PC-9 (cell line): ENCODE results near the gene KMT2A. TPM values are rescaled to one million over a fixed set of nuclear protein-coding genes. Genes with fewer than 3 reads are reported as not detected.

Experiments
- BruUV-seq: library from RNA; stranded (reverse); fragments of 400-500 nt; replicated peaks from 2 replicates; lab custom pipeline; 2021; lab: Mats Ljungman, UMichigan
- CTCF ChIA-PET: fragments of 300-600 bp; sonication (Branson Sonifier 250); formaldehyde crosslinking; loops from one replicate; lab custom pipeline; 2022; ENCODE audit warnings: antibody characterized with exemption; lab: Charles Lee
- POLR2A ChIA-PET: fragments of 300-600 bp; sonication (Branson Sonifier 250); formaldehyde crosslinking; loops from one replicate; lab custom pipeline; 2022; ENCODE audit warnings: antibody characterized with exemption; ENCODE audit not compliant: unreplicated experiment; lab: Charles Lee
- DNase-seq, 2 experiments: peaks; one replicate each; pipeline versions ENCODE4 v3.0.0 to v3.0.0-alpha.2; 2015 to 2022; ENCODE audit warnings: mixed read lengths in 1 of 2
- H2AFZ ChIP-seq: fragments of 200-600 bp; sonication (generic); 2 replicates; pipeline ENCODE4 v1.8.1; 2017; ENCODE audit warnings: antibody characterized with exemption
- H3F3A ChIP-seq: fragments of 200-600 bp; sonication (generic); 2 replicates; pipeline ENCODE4 v1.8.1; 2017; ENCODE audit warnings: antibody characterized with exemption, mild to moderate bottlenecking, low read depth; ENCODE audit not compliant: insufficient read depth
- H3K27ac ChIP-seq: fragments of 200-600 bp; sonication (generic); 2 replicates; pipeline ENCODE4 v1.6.1; 2016; ENCODE audit warnings: mixed run types
- H3K27me3 ChIP-seq: fragments of 200-600 bp; sonication (generic); 2 replicates; pipeline ENCODE4 v1.6.1; 2016; ENCODE audit warnings: low read depth, mixed run types; ENCODE audit not compliant: insufficient read depth
- H3K36me3 ChIP-seq: fragments of 200-600 bp; sonication (generic); 2 replicates; pipeline ENCODE4 v1.6.1; 2016; ENCODE audit warnings: low read depth, mixed run types
- H3K4me1 ChIP-seq: fragments of 200-600 bp; sonication (generic); replicated peaks from 2 replicates; pipeline ENCODE4 v1.6.1; 2016; ENCODE audit warnings: mixed run types; ENCODE audit not compliant: insufficient read depth
- H3K4me2 ChIP-seq: fragments of 200-600 bp; sonication (generic); 2 replicates; pipeline ENCODE4 v1.6.1; 2017; ENCODE audit warnings: mixed run types
- H3K4me3 ChIP-seq: fragments of 200-600 bp; sonication (generic); 2 replicates; pipeline ENCODE4 v1.6.1; 2016; ENCODE audit warnings: mixed run types
- H3K79me2 ChIP-seq: fragments of 200-600 bp; sonication (generic); 2 replicates; pipeline ENCODE4 v1.6.1; 2017; ENCODE audit warnings: low read depth, mixed run types
- H3K9me2 ChIP-seq: fragments of 200-600 bp; sonication (generic); 2 replicates; pipeline ENCODE4 v1.8.1; 2017; ENCODE audit warnings: mild to moderate bottlenecking; ENCODE audit not compliant: insufficient read depth
- H3K9me3 ChIP-seq: fragments of 200-600 bp; sonication (generic); 2 replicates; pipeline ENCODE4 v1.8.1; 2016; ENCODE audit warnings: low read depth; ENCODE audit not compliant: insufficient read depth
- H4K20me1 ChIP-seq: fragments of 200-600 bp; sonication (generic); 2 replicates; pipeline ENCODE4 v1.8.1; 2017; ENCODE audit not compliant: insufficient read depth
- CTCF ChIP-seq: fragments of 200-600 bp; sonication (generic); conservative IDR thresholded peaks from 2 replicates; pipeline ENCODE4 v1.6.1; 2017; ENCODE audit warnings: mixed run types, antibody characterized with exemption, mild to moderate bottlenecking, moderate library complexity
- EZH2 ChIP-seq: fragments of 200-600 bp; sonication (generic); IDR thresholded peaks from 2 replicates; pipeline ENCODE4 v1.8.0; 2017; ENCODE audit warnings: antibody characterized with exemption, low read depth
- intact Hi-C: fragments of 100-400 bp; cut with micrococcal nuclease; formaldehyde crosslinking; loops from one replicate; pipeline ENCODE4 v1.10.0; 2022; ENCODE audit not compliant: unreplicated experiment
- total RNA-seq: library from RNA; stranded (reverse); gene quantifications from 2 replicates; pipeline ENCODE4 v1.2.3, GENCODE V29; 2021

KMT2A gene
- total RNA-seq, 1 experiment from 2014 or later, result 80.3 TPM

- Histone ChIP-seq H2AFZ (no peak overlapping the region), H4K20me1 (no peaks in the 10 kb centered on the region), H3K4me2 (no peak overlapping the region), H3F3A (peaks cover 20% of the 10 kb centered on the region; the same call in 1 of the 2 replicates), H3K9me3 (no peaks in the 10 kb centered on the region), H3K27me3 (no peaks in the 10 kb centered on the region), H3K9me2 (no peaks in the 10 kb centered on the region), H3K79me2 (no peaks in the 10 kb centered on the region), H3K4me3 (no peak overlapping the region), H3K4me1 (peaks cover 9% of the 10 kb centered on the region), H3K27ac (no peak overlapping the region), H3K36me3 (no peaks in the 10 kb centered on the region)
- no peak for DNase-seq
- ChIA-PET POLR2A (no interaction called here), CTCF (interaction anchor here (0.8 kb wide), 1 partner anchor 11 kb away, joined by 3 read pairs; no protein-coding TSS in a partner anchor)
- intact Hi-C loops, result no loop called here
- TF ChIP-seq EZH2, result no peak
- TF ChIP-seq CTCF, result no peak
- no TSS peak for BruUV-seq
Measured at GRCh38 chr11:118430956-118431355, 5.3 kb upstream of the KMT2A start.

- Histone ChIP-seq H2AFZ (peak overlapping the region; percentile 89), H3K9me2 (no peaks in the 10 kb centered on the region), H3K4me3 (peak overlapping the region; percentile 69), H3K4me1 (peaks cover 25% of the 10 kb centered on the region), H3K9me3 (no peaks in the 10 kb centered on the region), H3K27me3 (no peaks in the 10 kb centered on the region), H3K4me2 (peak overlapping the region; percentile 92), H3K36me3 (no peaks in the 10 kb centered on the region), H3K27ac (no peak overlapping the region), H4K20me1 (peaks cover 18% of the 10 kb centered on the region), H3F3A (peaks cover 20% of the 10 kb centered on the region; the same call in 1 of the 2 replicates), H3K79me2 (peaks cover 26% of the 10 kb centered on the region)
- BruUV-seq, result no TSS peak
- ChIA-PET POLR2A (interaction anchor here (0.6 kb wide), 1 partner anchor 1261 kb away, joined by 3 read pairs; no protein-coding TSS in a partner anchor), CTCF (no interaction called here)
- TF ChIP-seq EZH2 (no peak), CTCF (no peak)
- no peak for DNase-seq
- intact Hi-C loops, result loop anchor here (2.0 kb wide), 1 partner anchor 19 kb away; no protein-coding TSS in a partner anchor
Measured at GRCh38 chr11:118434123-118434552, 2.2 kb upstream of the KMT2A start.

- H3K9me2 ChIP-seq, result no peaks in the 10 kb centered on the region
- no peaks in the 10 kb centered on the region for H3K9me3 ChIP-seq
- intact Hi-C loops, result loop anchor here (1.0 to 2.0 kb wide), 2 partner anchors 20 to 182 kb away; partner anchors contain the start of gene MPZL3
- H3K4me2 ChIP-seq, result peak overlapping the region; percentile 92
- CTCF ChIA-PET, result interaction anchor here (0.6 to 0.7 kb wide), 2 partner anchors 40 to 75 kb away, joined by 4 to 5 read pairs; no protein-coding TSS in a partner anchor
- peak overlapping the region; percentile 89 for H2AFZ ChIP-seq
- no peak overlapping the region for H3K27ac ChIP-seq
- DNase-seq, result peak in 1 of 2 experiments; percentile 29
- no TSS peak for BruUV-seq
- H3K4me3 ChIP-seq, result peak overlapping the region; percentile 69
- H3K36me3 ChIP-seq, result peaks cover 2% of the 10 kb centered on the region; the same call in 1 of the 2 replicates
- POLR2A ChIA-PET, result interaction anchor here (0.6 to 0.7 kb wide), 3 partner anchors 190 to 1261 kb away, joined by 3 read pairs; no protein-coding TSS in a partner anchor
- peaks cover 23% of the 10 kb centered on the region for H4K20me1 ChIP-seq
- TF ChIP-seq CTCF (no peak), EZH2 (no peak)
- H3K4me1 ChIP-seq, result peaks cover 31% of the 10 kb centered on the region
- H3K79me2 ChIP-seq, result peaks cover 32% of the 10 kb centered on the region
- H3K27me3 ChIP-seq, result no peaks in the 10 kb centered on the region
- peaks cover 20% of the 10 kb centered on the region; the same call in 1 of the 2 replicates for H3F3A ChIP-seq
Measured at GRCh38 chr11:118434553-118435289, 1.6 kb upstream of the KMT2A start.
